ENCODE measurements around the gene RYR1.
"Not testable (repeated sequence)": the region's sequence is repeated elsewhere in the genome, so short reads cannot be mapped to it uniquely, and the experiment has no call there.

RYR1 gene

DNA sequence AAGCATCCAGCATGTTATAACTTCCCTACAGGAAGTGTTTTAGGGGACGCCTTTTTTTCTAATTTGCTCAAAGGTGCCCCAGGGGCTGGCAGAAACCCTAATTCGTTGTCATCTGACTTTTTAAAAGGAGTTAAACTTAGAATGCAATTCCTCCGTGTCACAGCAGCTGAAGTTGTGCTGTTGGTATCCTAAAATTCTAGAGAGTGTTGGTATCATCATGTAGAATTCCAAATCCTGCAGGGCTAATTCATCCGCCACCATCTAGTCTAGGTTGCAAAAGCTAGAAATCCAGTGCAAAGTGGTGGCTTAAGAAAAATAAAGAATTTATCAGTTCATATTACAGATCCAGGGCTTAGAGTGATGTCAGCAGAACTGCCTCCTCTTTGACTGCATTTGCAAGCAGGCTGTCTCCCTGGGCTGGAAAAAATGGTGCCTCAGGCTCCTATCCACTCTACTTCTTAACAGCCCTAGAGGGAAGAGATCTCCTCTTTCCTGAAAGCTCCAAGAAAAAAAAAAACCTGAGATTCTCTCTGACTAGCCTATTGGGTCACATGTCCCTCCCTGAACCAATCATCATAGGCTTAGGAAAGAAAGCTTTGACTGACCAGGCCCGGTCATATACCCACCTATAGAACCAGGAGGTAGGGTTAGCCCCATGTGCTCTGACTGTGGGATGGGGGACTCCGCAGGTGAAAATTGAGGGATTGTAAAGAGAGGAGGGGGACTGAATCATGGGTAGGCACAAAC, 111.3 kb downstream of the RYR1 start:
- no peak for DNase-seq

DNA sequence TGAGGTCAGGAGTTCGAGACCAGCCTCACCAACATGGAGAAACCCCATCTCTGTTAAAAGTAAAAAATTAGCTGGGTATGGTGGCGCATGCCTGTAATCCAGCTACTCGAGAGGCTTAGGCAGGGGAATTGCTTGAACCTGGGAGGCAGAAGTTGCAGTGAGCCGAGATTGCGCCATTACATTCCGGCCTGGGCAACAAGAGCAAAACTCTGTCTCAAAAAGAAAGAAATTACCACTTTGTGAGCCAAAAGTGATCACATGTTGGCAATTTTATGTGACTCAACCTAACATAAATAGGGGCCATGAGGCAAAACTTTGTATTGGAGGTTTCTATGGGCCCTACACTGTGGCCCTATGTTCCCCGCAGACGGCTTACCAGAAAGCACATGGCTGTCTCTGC, 112.1 kb downstream of the RYR1 start:
- DNase-seq: no peak

GRCh38 chr19:38547421-38547820, 113.9 kb downstream of the RYR1 start:
- DNase-seq: no peak

GRCh38 chr19:38549061-38549460, 115.6 kb downstream of the RYR1 start:
- no peak for DNase-seq

GRCh38 chr19:38549942-38550341, 116.5 kb downstream of the RYR1 start:
- DNase-seq: no peak

DNA sequence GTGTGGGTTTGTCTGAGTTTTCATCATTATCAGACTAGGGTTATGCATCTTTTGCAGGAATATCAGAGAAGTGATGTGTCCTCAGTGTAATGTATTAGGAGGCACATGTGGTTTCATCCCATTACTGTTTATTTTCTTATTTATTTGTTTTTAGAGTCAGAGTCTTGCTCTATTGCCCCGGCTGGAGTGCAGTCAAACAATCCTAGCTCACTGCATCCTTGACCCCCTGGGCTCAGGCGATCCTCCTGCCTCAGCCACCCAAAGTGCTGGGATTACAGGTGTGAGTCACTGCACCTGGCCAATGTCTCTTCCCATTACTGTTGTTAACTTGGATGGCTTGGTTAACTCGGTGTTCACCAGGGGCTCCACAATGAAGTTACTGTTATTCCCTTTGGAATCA, 116.9 kb downstream of the RYR1 start:
- no peak for DNase-seq

DNA sequence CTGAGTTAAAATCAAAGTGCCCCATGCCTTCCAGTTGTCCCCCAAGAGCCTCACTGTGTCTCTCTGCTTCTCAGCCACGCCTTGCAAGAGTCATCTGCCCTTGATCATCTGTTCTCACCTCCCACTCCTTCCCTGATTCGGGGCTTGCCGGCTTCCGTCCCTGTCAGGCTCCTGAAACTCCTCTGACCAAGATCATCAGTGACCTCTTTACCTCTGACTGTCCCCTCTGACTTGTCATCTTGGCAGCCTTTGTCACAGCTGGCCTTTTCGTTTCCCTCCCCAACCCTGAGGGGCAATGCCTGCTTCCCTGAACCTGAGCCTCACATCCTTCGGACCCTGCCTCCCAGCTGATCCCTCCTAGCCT, 117.9 kb downstream of the RYR1 start:
- DNase-seq: no peak

- DNase-seq: not testable (repeated sequence)
These were observed 119.7 kb downstream of the RYR1 start for GRCh38 chr19:38553239-38553638.

DNA sequence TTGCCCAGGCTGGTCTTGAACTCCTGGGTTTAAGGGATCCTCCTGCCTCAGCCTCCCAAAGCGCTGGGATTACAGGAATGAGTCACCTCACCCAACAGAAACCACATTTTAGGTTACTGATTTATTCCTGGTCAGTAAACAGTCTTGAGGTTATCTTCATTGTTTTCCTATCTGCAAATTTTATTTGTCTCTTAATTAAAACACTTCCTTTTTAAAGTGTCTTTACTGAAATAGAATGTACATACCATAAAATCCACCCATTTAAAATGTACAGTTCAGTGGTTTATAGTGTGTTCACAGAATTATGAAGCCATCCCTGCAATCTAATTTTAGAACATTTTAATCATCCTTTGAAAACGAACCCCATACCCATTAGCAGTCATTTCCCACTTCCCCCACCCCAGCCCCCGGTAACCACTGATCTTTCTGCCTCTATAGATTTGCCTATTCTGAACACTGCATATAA, 121.2 kb downstream of the RYR1 start:
- no peak for DNase-seq

DNA sequence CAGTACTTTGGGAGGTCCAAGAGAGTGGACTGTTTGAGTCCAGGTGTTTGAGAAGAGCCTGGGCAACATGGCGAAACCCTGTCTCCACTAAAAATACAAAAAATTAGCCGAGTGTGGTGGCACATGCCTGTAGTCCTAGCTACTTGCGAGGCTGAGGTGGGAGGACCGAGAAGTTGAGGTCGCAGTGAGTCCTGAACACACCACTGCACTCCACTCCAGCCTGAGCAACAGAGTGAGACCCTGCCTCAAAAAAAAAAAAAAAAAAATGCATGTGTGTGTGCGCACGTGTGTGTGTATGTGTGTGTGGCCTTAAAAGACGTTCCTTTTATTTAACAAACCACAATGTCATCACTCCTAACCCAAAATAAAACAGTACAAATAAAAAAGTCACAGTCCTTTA, 121.7 kb downstream of the RYR1 start:
- no peak for DNase-seq

DNA sequence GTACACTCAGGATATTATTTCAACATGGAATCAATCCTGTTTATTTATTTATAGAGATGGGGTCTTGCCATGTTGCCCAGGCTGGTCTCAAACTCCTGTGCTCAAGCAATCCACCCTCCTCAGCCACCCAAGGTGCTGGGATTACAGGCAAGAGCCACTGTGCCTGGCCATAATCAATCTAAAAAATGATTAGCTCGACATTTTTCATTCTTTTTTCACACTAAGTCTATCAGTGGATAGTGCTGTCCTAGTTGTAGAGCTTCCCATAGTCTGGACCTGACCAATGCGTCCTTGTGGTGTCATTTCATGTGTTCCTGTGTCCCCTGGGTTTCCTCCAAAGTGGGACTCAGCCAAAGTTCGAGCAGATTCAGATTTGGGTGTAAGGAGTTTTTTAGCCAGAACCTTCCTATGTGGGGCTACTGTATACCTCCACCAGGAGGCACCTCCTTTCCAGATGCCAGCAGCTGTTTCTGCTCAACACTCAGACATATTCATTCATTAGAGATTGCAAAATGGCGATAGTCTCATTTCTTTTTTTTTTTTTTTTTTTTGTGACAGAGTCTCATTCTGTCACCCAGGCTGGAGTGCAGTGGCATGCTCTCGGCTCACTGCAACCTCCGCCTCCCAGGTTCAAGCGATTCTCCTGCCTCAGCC, 123.2 kb downstream of the RYR1 start:
- DNase-seq: no peak

DNA sequence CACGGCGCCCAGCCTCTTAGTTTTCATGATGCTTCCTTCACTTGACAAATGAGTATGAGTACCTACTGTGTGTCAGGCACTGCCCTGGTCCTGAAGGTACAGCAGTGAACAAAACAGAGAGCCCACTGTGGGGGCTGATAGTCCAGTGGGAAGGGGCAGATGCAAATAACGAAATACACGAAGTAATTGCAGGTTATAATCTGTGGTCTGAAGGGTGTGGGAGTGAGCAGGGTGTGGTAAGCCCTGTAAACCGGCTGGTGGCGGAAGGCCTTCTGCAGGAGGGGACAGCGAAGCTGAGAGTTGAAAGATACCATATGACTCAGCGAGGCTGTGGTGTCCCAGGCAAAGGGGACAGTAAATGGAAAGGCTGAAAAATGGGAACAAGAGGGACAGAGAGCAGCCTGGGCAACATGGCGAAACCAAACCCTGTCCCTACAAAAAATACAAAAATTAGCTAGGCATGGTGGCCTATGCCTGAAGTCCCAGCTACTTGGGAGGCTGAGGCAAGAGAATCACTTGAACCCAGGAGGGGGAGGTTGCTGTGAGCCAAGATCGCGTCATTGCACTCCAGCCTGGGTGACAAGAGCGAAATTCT, 123.8 kb downstream of the RYR1 start:
- no peak for DNase-seq

GRCh38 chr19:38558933-38559332, 125.4 kb downstream of the RYR1 start:
- DNase-seq: not testable (repeated sequence)

GRCh38 chr19:38559428-38560401, 126.2 kb downstream of the RYR1 start:
- DNase-seq: no peak

DNA sequence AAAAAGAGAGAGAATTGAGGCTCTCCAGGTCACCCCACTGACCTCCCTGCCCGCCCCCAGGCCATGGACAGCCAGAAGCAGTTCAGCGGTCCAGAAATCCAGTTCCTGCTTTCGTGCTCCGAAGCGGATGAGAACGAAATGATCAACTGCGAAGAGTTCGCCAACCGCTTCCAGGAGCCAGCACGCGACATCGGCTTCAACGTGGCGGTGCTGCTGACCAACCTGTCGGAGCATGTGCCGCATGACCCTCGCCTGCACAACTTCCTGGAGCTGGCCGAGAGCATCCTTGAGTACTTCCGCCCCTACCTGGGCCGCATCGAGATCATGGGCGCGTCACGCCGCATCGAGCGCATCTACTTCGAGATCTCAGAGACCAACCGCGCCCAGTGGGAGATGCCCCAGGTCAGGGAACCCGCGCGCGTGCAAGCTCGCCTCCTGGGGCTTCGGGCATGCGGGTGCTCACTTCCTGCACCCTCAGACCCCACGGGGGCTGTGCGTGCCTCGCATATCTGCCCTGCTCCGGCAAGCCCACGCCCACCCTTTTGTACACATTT, 127.6 kb downstream of the RYR1 start:
- DNase-seq: no peak

GRCh38 chr19:38561658-38562057, 128.2 kb downstream of the RYR1 start:
- DNase-seq: no peak

DNA sequence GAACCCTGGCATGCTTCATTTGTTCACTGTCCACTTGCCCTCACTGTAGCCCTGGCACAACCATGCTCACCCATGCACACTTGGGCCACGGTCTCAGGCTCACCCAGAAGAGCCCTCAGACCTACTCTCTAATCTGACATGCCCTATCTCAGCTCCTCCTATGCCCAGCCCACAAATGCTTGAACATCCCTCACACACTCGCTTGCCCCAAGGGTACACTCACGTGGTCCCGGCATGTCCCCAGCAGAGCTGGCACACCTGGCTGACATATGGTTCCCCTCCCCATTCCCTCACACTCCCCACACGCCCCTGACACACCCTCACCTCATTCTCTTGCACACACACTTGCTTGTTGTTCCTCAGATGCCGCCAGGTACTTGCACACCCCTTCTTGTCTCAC, 128.6 kb downstream of the RYR1 start:
- no peak for DNase-seq

- DNase-seq: no peak
These were observed 130.0 kb downstream of the RYR1 start for GRCh38 chr19:38563475-38563874.

- no peak for DNase-seq
These were observed 131.6 kb downstream of the RYR1 start for GRCh38 chr19:38564981-38565690.

DNA sequence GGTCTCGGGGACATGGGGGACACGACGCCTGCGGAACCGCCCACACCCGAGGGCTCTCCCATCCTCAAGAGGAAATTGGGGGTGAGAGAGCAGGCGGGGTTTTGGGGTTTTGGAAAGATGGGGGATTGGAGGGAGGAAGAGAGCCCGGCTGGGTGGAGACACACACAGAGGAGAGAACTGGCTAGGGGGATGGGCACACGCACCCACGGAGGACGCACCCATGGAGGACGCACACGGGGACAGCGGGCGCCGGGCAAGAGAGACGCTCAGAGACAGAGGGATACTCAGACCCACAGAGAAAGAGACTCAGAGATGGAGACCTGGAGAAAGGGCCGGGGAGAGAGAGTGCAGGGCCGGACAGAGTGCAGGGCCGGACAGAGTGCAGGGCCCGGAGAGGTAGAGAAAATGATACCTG, 132.2 kb downstream of the RYR1 start:
- DNase-seq: no peak

- DNase-seq: no peak
These were observed 136.0 kb downstream of the RYR1 start for GRCh38 chr19:38569368-38569983.

DNA sequence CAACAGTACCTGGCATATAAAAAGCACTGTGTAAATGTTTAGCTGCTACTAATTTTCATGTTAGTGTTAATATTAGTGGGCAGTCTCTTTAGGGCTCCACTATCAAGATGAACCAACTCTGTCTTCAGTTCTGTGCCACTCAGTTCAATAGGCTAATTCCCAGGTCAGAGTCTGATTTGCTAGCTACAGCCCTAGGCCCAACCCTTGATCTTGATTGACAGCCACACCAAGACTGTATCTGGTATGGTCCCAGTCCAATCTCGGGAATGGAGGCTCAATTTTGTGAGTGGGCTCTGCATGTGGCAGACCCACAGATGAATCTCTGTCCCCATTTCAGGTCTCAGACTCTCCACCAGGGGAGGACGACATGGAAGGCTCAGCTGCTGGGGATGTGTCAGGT, 138.2 kb downstream of the RYR1 start:
- no peak for DNase-seq

Measured in NCI-H1092 (cell line).